Astrocyte of the cerebellum (primary cell): ENCODE results near the gene SYT14.

Source experiments
- DNase-seq: peaks from one replicate; pipeline ENCODE4 v3.0.0-alpha.2; 2011; ENCODE audit warnings: low read depth
- H3K4me3 ChIP-seq: 2 replicates; pipeline ENCODE4 v1.5.1; 2011; ENCODE audit warnings: mild to moderate bottlenecking, low read depth, low read length, moderate library complexity
- in situ Hi-C: cut with HindIII; loops from 2 replicates; pipeline ENCODE4 v1.10.0; 2017; ENCODE audit warnings: low sequenced_read_pairs
- TF ChIP-seq, protein P1 (sequence below): IDR thresholded peaks from 2 replicates; pipeline ENCODE4 v1.5.1; 2012; ENCODE audit warnings: low read length, low read depth, moderate library complexity, mild to moderate bottlenecking; ENCODE audit errors: missing control alignments

Gene SYT14

DNA sequence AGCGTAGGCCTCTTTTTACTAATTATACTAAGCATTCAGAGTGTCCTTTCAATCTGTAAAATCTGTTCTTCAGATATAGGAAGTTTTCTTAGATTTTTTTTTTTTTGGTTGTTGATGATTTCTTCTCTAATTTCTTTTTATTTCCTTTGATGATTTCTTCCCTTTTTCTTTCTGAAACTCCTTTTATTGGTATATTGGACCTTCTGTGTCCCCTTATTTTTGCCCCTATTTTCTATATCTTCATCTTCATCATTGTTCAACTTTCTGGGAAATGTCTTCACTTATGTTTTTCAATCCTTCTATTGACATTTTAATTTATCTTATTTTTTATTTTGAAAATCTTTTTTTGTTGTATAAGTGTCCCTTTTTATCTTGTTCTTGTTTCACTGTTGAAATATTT is 17.2 kb upstream of the SYT14 start:
- in situ Hi-C loops, result no loop called here
- no peak overlapping the region for H3K4me3 ChIP-seq
- TF ChIP-seq, protein P1, sequence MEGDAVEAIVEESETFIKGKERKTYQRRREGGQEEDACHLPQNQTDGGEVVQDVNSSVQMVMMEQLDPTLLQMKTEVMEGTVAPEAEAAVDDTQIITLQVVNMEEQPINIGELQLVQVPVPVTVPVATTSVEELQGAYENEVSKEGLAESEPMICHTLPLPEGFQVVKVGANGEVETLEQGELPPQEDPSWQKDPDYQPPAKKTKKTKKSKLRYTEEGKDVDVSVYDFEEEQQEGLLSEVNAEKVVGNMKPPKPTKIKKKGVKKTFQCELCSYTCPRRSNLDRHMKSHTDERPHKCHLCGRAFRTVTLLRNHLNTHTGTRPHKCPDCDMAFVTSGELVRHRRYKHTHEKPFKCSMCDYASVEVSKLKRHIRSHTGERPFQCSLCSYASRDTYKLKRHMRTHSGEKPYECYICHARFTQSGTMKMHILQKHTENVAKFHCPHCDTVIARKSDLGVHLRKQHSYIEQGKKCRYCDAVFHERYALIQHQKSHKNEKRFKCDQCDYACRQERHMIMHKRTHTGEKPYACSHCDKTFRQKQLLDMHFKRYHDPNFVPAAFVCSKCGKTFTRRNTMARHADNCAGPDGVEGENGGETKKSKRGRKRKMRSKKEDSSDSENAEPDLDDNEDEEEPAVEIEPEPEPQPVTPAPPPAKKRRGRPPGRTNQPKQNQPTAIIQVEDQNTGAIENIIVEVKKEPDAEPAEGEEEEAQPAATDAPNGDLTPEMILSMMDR, result no peak
- DNase-seq, result no peak

DNA sequence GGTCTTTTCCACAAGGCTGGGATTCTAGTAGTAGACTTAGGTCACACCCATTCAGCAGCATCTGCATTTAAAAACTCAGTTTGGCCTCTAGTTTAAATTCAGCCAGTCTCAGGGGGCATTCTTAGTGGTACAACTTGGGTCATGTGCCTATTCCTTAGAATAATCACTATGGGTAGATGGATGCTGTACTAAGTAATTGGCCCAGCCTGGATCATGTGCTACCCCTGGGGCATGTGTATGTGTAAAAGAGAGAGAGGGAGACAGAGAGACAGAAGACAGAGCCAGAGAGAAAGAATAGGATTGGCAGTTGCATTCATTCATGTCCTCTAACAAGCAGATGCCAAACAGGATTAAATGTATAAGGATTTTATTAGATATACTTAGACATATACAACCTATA is 13.6 kb upstream of the SYT14 start:
- no peak for DNase-seq
- in situ Hi-C loops, result no loop called here
- no peak overlapping the region for H3K4me3 ChIP-seq
- TF ChIP-seq, protein P1, result no peak

DNA sequence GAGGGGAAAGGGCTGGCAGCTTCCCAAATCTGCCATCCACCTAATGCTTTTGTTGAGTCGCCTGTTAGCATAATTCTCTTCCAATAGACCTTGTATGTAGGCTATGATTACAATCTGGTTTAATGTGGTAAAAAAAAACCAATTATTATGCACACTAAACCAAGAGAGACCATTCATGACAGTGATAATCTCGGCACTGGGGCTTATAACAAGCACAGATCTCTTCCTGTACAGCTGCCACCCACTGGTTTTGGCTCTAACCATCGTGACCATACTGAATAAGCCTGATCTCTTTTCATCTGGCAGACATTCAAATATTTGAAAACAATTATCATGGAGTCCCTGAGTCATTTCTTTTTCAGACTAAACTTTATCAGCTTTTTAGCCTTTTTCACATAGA is 12.0 kb upstream of the SYT14 start:
- TF ChIP-seq, protein P1, result no peak
- no peak overlapping the region for H3K4me3 ChIP-seq
- in situ Hi-C loops, result no loop called here
- DNase-seq, result peak; percentile 97

DNA sequence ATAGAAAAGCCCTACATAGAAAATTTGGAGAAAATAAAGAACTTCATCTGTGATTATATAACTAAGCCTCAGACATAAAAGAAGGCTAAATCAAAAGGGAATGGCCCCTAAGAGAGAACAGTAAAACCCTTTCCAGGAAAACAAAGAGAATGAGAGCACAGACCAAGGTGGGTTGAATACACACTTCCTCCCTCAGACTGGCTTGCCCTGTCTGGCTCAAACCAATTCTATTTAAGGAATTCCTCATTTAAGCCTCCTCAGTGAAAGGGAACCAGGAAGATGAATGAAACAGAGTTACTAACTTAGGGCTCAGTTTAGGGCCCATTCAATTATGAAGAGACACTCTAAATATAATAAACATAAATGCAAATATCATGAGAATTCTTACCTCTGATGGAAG is 10.6 kb upstream of the SYT14 start:
- DNase-seq, result no peak
- TF ChIP-seq, protein P1, result no peak
- no peak overlapping the region for H3K4me3 ChIP-seq
- in situ Hi-C loops, result no loop called here

DNA sequence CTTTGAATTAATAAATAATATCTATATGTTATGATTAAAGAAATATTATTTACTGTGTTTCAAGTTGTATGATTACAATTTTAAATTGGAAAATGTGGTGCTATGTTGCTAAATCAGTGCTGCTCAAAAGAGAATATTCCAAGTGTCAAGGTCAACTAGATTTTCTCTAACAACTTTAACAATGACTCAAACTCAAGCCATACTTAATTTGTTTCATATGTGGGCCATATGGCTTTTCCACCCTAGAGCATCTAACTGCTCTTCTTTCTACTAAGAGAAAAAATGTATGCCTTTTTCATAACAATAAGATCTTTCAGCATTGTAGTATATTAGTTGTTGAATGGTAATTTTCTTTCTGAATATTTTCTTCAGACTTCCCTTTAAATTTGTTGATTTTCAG is 8.3 kb upstream of the SYT14 start:
- no peak for DNase-seq
- in situ Hi-C loops, result no loop called here

DNA sequence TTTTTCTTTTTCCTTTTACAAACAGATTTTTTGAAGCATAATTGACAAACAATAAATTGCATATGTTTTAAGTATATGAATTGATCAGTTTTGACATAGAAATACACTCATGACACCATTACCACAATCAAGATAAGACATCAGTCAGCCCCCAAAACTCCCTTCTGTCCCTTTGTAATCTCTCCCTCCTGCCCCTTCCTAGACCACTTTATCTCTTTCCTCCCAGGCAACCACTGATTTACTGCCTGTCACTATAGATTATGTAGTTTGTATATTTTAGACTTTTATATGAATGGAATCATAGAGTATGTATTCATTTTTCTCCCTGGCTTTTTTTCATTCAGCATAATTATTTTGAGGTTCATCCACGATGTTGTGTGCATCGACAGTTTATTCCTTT is 6.9 kb upstream of the SYT14 start:
- H3K4me3 ChIP-seq, result no peak overlapping the region
- TF ChIP-seq, protein P1, result no peak
- in situ Hi-C loops, result no loop called here
- DNase-seq, result no peak

More for the DNA sequence above, 8.3 kb upstream of the SYT14 start:
- TF ChIP-seq, protein P1, result no peak
- H3K4me3 ChIP-seq, result no peak overlapping the region

DNA sequence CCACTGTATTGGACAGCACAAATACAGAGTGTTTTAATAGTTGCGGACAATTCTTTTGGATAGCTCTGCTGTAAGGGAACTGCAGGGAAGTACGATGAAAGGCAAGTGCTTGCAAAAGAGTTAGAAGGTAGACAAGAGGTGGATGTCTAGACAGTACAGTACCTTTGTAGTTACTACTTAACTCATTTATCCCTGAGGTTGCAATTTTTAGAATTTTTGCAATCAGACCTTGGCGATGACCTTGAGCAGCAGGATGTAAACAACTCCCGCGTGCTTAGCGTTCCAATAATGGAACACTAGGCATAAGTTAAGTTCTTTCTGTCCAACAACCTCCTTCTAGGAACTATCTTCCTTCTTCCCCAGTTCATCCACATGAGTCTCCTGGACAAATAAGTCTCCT is 1.9 kb upstream of the SYT14 start:
- TF ChIP-seq, protein P1, result no peak
- no peak for DNase-seq
- in situ Hi-C loops, result no loop called here
- no peak overlapping the region for H3K4me3 ChIP-seq
